SK-N-MC (cell line): Measurements from ENCODE around the gene INSYN1.

Source experiments
- EZH2 ChIP-seq: fragments of 200-600 bp; sonication (generic); IDR thresholded peaks from one replicate; pipeline ENCODE4 v1.6.1; 2017; ENCODE audit warnings: antibody characterized with exemption
- POLR2AphosphoS5 ChIP-seq: IDR thresholded peaks from 2 replicates; pipeline ENCODE4 v1.6.1; 2012; ENCODE audit warnings: mild to moderate bottlenecking, low read depth, low read length, borderline replicate concordance

DNA sequence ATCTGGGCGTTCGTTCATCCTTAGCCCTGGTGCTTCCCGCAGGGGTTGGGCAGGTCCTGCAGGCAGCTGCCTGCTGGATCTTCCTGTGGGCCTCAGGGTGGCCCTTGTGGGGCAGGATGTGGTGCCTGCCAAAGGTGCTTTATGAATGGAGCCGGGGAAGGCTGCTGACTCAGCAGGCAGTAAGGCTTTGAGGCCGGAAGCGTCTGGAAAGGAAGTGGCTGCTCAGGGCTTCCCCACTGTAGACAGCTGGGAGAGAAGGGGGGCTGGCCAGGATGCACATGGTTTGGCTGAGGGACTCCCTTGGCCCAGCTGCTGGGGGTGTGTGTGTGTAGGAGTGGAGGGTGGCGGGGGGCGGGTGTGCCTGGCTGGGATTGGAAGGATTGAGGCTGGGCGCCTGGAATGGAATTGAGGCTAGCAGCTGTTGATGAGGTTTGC lies 56.1 kb downstream of the INSYN1 start:
- TF ChIP-seq POLR2AphosphoS5 (peak; percentile 81), EZH2 (no peak)
